Progenitor cell of endocrine pancreas (in vitro differentiated cells): ENCODE data around the gene MAPT. TPM values are rescaled to one million over a fixed set of nuclear protein-coding genes. Genes with fewer than 3 reads are reported as not detected.

Source experiments
- DNase-seq: peaks from one replicate; pipeline ENCODE4 v3.0.0; 2021; ENCODE audit warnings: low spot score; ENCODE audit not compliant: unreplicated experiment
- H3K27ac Mint-ChIP-seq: 2 replicates; pipeline ENCODE4 v1.8.0; 2021; ENCODE audit warnings: mild to moderate bottlenecking, moderate library complexity, mixed read lengths
- H3K27me3 Mint-ChIP-seq: 2 replicates; pipeline ENCODE4 v1.8.0; 2021; ENCODE audit warnings: mixed read lengths
- H3K36me3 Mint-ChIP-seq: 2 replicates; pipeline ENCODE4 v1.8.0; 2022; ENCODE audit warnings: mixed read lengths; ENCODE audit not compliant: insufficient read depth
- H3K4me1 Mint-ChIP-seq: 2 replicates; pipeline ENCODE4 v1.8.0; 2021; ENCODE audit warnings: low read depth, mixed read lengths
- H3K4me3 Mint-ChIP-seq: 2 replicates; pipeline ENCODE4 v1.8.0; 2021; ENCODE audit warnings: low read depth, mild to moderate bottlenecking, moderate library complexity, mixed read lengths
- H3K9me3 Mint-ChIP-seq: 2 replicates; pipeline ENCODE4 v1.8.0; 2021; ENCODE audit warnings: low read depth, mixed read lengths
- CTCF ChIP-seq: fragments of 200-600 bp; sonication (generic); IDR thresholded peaks from one replicate; pipeline ENCODE4 v1.5.0; 2021; ENCODE audit warnings: antibody characterized with exemption, mild to moderate bottlenecking; ENCODE audit not compliant: unreplicated experiment
- total RNA-seq: library from RNA; stranded (reverse); gene quantifications from 2 replicates; pipeline ENCODE4 v1.2.1, GENCODE V29; 2021

Gene MAPT
- total RNA-seq, 1 donor from 2014 or later = 2.5 TPM

GRCh38 chr17:45906927-45907622 is 12.7 kb downstream of the MAPT start:
- no peak overlapping the region for H3K27ac Mint-ChIP-seq
- no peak for DNase-seq
- no peaks in the 10 kb centered on the region for H3K4me1 Mint-ChIP-seq
- no peak for TF ChIP-seq CTCF
- H3K4me3 Mint-ChIP-seq = no peak overlapping the region
- no peaks in the 10 kb centered on the region for H3K36me3 Mint-ChIP-seq
- peaks cover under 1% of the 10 kb centered on the region for H3K9me3 Mint-ChIP-seq
- H3K27me3 Mint-ChIP-seq = peaks cover 32% of the 10 kb centered on the region

GRCh38 chr17:45907750-45908395 is 13.5 kb downstream of the MAPT start:
- Mint-ChIP-seq H3K4me1 (no peaks in the 10 kb centered on the region), H3K27me3 (peaks cover 27% of the 10 kb centered on the region), H3K36me3 (peaks cover 1% of the 10 kb centered on the region), H3K27ac (no peak overlapping the region), H3K9me3 (peaks cover 5% of the 10 kb centered on the region), H3K4me3 (no peak overlapping the region)
- DNase-seq = no peak
- TF ChIP-seq CTCF = no peak

- peaks cover 10% of the 10 kb centered on the region for H3K9me3 Mint-ChIP-seq
- peaks cover 1% of the 10 kb centered on the region for H3K36me3 Mint-ChIP-seq
- no peak overlapping the region for H3K4me3 Mint-ChIP-seq
- H3K27ac Mint-ChIP-seq = no peak overlapping the region
- no peak for DNase-seq
- no peaks in the 10 kb centered on the region for H3K4me1 Mint-ChIP-seq
- TF ChIP-seq CTCF = no peak
- H3K27me3 Mint-ChIP-seq = peaks cover 32% of the 10 kb centered on the region
Measured at GRCh38 chr17:45908460-45908859, 14.1 kb downstream of the MAPT start.

- no peaks in the 10 kb centered on the region for H3K4me1 Mint-ChIP-seq
- peaks cover 1% of the 10 kb centered on the region for H3K36me3 Mint-ChIP-seq
- H3K27me3 Mint-ChIP-seq = peaks cover 34% of the 10 kb centered on the region
- no peak overlapping the region for H3K4me3 Mint-ChIP-seq
- no peak for TF ChIP-seq CTCF
- no peak for DNase-seq
- no peak overlapping the region for H3K27ac Mint-ChIP-seq
- H3K9me3 Mint-ChIP-seq = peaks cover 10% of the 10 kb centered on the region
Measured at GRCh38 chr17:45908935-45909334, 14.6 kb downstream of the MAPT start.

- Mint-ChIP-seq H3K9me3 (peaks cover 10% of the 10 kb centered on the region), H3K4me1 (no peaks in the 10 kb centered on the region), H3K36me3 (peaks cover 1% of the 10 kb centered on the region), H3K27me3 (peaks cover 45% of the 10 kb centered on the region), H3K27ac (no peak overlapping the region), H3K4me3 (no peak overlapping the region)
- TF ChIP-seq CTCF = no peak
- no peak for DNase-seq
Measured at GRCh38 chr17:45910667-45911066, 16.3 kb downstream of the MAPT start.
